Breast epithelium (tissue), 3 donors: ENCODE measurements around the gene PGD.
"Not testable (repeated sequence)": the region's sequence is repeated elsewhere in the genome, so short reads cannot be mapped to it uniquely, and the experiment has no call there.

Experiments used
- CTCF ChIP-seq, 3 donors: fragments of 450-650 bp; IDR thresholded peaks; one replicate each; pipeline ENCODE4 v1.5.1; 2016 to 2017; ENCODE audit warnings: antibody characterized with exemption in 3 of 3, mild to moderate bottlenecking in 3 of 3, moderate library complexity in 3 of 3
- POLR2A ChIP-seq: fragments of 450-650 bp; IDR thresholded peaks from one replicate; pipeline ENCODE4 v1.6.1; 2016; ENCODE audit warnings: antibody characterized with exemption, mild to moderate bottlenecking, moderate library complexity

- not testable (repeated sequence) for TF ChIP-seq CTCF (IDR thresholded peaks at IDR 0.05); POLR2A
Measured at GRCh38 chr1:10418741-10419140, 19.9 kb downstream of the PGD start.
